ENCODE measurements around the gene LRRC58. TPM values are rescaled to one million over a fixed set of nuclear protein-coding genes. Genes with fewer than 3 reads are reported as not detected.

The LRRC58 gene
- total RNA-seq, 2 experiments from 2014 or later = 24.1 to 30.2 TPM

DNA sequence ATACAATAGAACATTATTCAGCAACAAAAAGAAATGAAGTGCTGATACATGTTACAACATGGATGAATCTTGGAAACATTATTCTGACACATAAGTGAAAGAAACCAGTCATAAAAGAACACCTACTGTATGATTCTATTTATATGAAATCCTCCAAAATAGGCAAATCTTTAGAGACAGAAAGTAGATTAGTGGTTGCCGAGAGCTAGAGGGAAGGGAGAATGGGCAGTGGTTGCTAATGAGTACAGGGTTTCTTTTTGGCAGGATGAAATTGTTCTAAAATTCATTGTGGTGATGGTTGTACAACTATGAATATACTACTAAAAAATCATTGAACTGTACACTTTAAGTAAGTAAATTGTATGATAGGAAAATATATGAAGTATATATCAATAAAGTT lies 6.3 kb upstream of the LRRC58 start:
- no peak overlapping the region for H3K4me2 ChIP-seq (ENCODE audit: low read length)
- CTCF ChIA-PET (ENCODE audit: unreplicated experiment) = no interaction called here
- H3K27ac ChIP-seq (ENCODE audit: low read depth, low read length, poor library complexity, severe bottlenecking) = no peak overlapping the region
- H3K36me3 ChIP-seq (ENCODE audit: insufficient read depth, low read length) = no peaks in the 10 kb centered on the region
- TF ChIP-seq, protein P1, sequence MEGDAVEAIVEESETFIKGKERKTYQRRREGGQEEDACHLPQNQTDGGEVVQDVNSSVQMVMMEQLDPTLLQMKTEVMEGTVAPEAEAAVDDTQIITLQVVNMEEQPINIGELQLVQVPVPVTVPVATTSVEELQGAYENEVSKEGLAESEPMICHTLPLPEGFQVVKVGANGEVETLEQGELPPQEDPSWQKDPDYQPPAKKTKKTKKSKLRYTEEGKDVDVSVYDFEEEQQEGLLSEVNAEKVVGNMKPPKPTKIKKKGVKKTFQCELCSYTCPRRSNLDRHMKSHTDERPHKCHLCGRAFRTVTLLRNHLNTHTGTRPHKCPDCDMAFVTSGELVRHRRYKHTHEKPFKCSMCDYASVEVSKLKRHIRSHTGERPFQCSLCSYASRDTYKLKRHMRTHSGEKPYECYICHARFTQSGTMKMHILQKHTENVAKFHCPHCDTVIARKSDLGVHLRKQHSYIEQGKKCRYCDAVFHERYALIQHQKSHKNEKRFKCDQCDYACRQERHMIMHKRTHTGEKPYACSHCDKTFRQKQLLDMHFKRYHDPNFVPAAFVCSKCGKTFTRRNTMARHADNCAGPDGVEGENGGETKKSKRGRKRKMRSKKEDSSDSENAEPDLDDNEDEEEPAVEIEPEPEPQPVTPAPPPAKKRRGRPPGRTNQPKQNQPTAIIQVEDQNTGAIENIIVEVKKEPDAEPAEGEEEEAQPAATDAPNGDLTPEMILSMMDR (conservative IDR thresholded peaks at IDR 0.05; ENCODE audit: low read length) = no peak
- no peak for TF ChIP-seq EZH2phosphoT487 (IDR thresholded peaks at IDR 0.05; ENCODE audit: borderline replicate concordance, low read depth, low read length)
- no peaks in the 10 kb centered on the region for H3K9me3 ChIP-seq (ENCODE audit: low read length)
- no peak for DNase-seq (ENCODE audit: low spot score)
- no peaks in the 10 kb centered on the region for H4K20me1 ChIP-seq (ENCODE audit: insufficient read depth, low read length)
- intact Hi-C loops (cut with micrococcal nuclease; ENCODE audit: unreplicated experiment) = no loop called here
- peaks cover 4% of the 10 kb centered on the region for H3K4me1 ChIP-seq (ENCODE audit: insufficient read depth, low read length, poor library complexity, severe bottlenecking)
- H3K79me2 ChIP-seq (ENCODE audit: insufficient read depth, low read depth, low read length) = no peaks in the 10 kb centered on the region
- H2AFZ ChIP-seq (ENCODE audit: low read length) = no peak overlapping the region
- no peak overlapping the region for H3K4me3 ChIP-seq (ENCODE audit: low read depth, low read length, poor library complexity, severe bottlenecking)
- POLR2A ChIA-PET = interaction anchor here (0.6 kb wide), 1 partner anchor 12 kb away, joined by 4 read pairs; no protein-coding TSS in a partner anchor
- no peaks in the 10 kb centered on the region for H3K9me2 ChIP-seq (ENCODE audit: insufficient read depth, low read length)
- BruUV-seq (replicated peaks) = no TSS peak

DNA sequence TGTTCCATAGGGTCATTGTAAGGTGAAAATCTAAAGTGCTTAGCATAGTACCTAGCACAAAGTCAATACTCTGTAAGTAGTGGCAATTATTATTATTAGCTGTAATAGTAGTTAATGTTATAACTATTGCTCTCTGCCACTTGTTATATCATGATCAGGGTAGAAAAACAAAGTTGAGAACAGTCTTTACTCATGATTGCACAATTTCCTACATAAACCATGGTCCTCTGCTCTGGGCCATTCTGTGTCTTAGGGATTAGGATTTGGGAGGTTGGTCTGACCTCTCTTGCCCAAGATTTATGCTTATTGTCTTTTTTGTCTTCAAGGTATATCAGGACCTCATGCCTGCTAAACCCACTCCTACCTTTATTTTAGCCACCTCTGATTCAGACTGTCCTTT lies 4.3 kb upstream of the LRRC58 start:
- ChIA-PET CTCF (ENCODE audit: unreplicated experiment) (no interaction called here), POLR2A (interaction anchor here (0.6 to 1.2 kb wide), 2 partner anchors 31 to 252 kb away, joined by 3 read pairs; no protein-coding TSS in a partner anchor)
- Histone ChIP-seq H3K4me1 (ENCODE audit: insufficient read depth, low read length, poor library complexity, severe bottlenecking) (peaks cover 12% of the 10 kb centered on the region), H3K36me3 (ENCODE audit: insufficient read depth, low read length) (no peaks in the 10 kb centered on the region), H3K27ac (ENCODE audit: low read depth, low read length, poor library complexity, severe bottlenecking) (no peak overlapping the region), H3K4me2 (ENCODE audit: low read length) (no peak overlapping the region), H2AFZ (ENCODE audit: low read length) (no peak overlapping the region), H3K79me2 (ENCODE audit: insufficient read depth, low read depth, low read length) (peaks cover 1% of the 10 kb centered on the region; the same call in 1 of the 2 replicates), H3K9me3 (ENCODE audit: low read length) (no peaks in the 10 kb centered on the region), H4K20me1 (ENCODE audit: insufficient read depth, low read length) (no peaks in the 10 kb centered on the region), H3K4me3 (ENCODE audit: low read depth, low read length, poor library complexity, severe bottlenecking) (no peak overlapping the region), H3K9me2 (ENCODE audit: insufficient read depth, low read length) (no peaks in the 10 kb centered on the region)
- TF ChIP-seq, protein P1 (conservative IDR thresholded peaks at IDR 0.05; ENCODE audit: low read length) = no peak
- no peak for TF ChIP-seq EZH2phosphoT487 (IDR thresholded peaks at IDR 0.05; ENCODE audit: borderline replicate concordance, low read depth, low read length)
- intact Hi-C loops (cut with micrococcal nuclease; ENCODE audit: unreplicated experiment) = no loop called here
- DNase-seq (ENCODE audit: low spot score) = no peak
- BruUV-seq (replicated peaks) = no TSS peak

DNA sequence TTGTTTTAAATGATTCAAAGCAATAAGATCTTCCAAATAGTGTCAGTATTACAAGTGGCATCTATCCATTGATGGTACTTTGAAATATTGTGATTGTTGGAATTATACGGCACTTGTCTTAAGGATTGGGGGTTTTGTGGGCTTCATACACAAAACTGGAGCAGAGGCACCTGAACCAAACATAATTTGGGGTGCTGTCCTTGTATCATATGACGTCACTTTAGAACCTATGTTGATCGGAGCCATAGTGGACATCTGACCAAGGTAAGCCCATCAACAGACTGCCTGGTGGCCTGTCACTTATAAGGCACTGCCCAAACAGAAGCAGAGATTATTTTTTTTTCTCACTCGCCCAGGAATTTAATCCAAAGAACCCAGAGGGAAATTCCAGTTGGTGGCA lies 2.9 kb upstream of the LRRC58 start:
- BruUV-seq (replicated peaks) = no TSS peak
- Histone ChIP-seq H4K20me1 (ENCODE audit: insufficient read depth, low read length) (peaks cover 5% of the 10 kb centered on the region), H3K9me2 (ENCODE audit: insufficient read depth, low read length) (no peaks in the 10 kb centered on the region), H3K9me3 (ENCODE audit: low read length) (no peaks in the 10 kb centered on the region), H3K4me3 (ENCODE audit: low read depth, low read length, poor library complexity, severe bottlenecking) (no peak overlapping the region), H3K27ac (ENCODE audit: low read depth, low read length, poor library complexity, severe bottlenecking) (no peak overlapping the region), H3K79me2 (ENCODE audit: insufficient read depth, low read depth, low read length) (peaks cover 16% of the 10 kb centered on the region), H2AFZ (ENCODE audit: low read length) (no peak overlapping the region), H3K4me2 (ENCODE audit: low read length) (no peak overlapping the region), H3K4me1 (ENCODE audit: insufficient read depth, low read length, poor library complexity, severe bottlenecking) (peaks cover 18% of the 10 kb centered on the region), H3K36me3 (ENCODE audit: insufficient read depth, low read length) (peaks cover 2% of the 10 kb centered on the region; the same call in 1 of the 2 replicates)
- CTCF ChIA-PET (ENCODE audit: unreplicated experiment) = no interaction called here
- POLR2A ChIA-PET = interaction anchor here (1.2 to 1.8 kb wide), 2 partner anchors 10 to 244 kb away, joined by 3 to 6 read pairs; partner anchors contain the start of gene NDUFB4
- no peak for DNase-seq (ENCODE audit: low spot score)
- TF ChIP-seq, protein P1 (conservative IDR thresholded peaks at IDR 0.05; ENCODE audit: low read length) = no peak
- TF ChIP-seq EZH2phosphoT487 (IDR thresholded peaks at IDR 0.05; ENCODE audit: borderline replicate concordance, low read depth, low read length) = no peak
- intact Hi-C loops (cut with micrococcal nuclease; ENCODE audit: unreplicated experiment) = no loop called here
